ENCODE data around the gene ZDHHC11.
"Not testable (repeated sequence)": the region's sequence is repeated elsewhere in the genome, so short reads cannot be mapped to it uniquely, and the experiment has no call there.

ZDHHC11 gene

GRCh38 chr5:785181-785705 is 65.5 kb downstream of the ZDHHC11 start:
- peak overlapping the region; percentile 82 for H3K4me2 ChIP-seq (ENCODE audit: low read length)
- peak overlapping the region; percentile 97 for H2AFZ ChIP-seq (ENCODE audit: insufficient read depth, low read length, poor library complexity)
- DNase-seq; H3K14ac ChIP-seq (ENCODE audit: low read length); H3K18ac ChIP-seq (ENCODE audit: low read length); H4K91ac ChIP-seq (ENCODE audit: low read depth, low read length); H3K79me1 ChIP-seq (ENCODE audit: low read length); H3K27ac ChIP-seq (ENCODE audit: low read depth, low read length); H3K4ac ChIP-seq (ENCODE audit: low read depth, low read length); H3K36me3 ChIP-seq (ENCODE audit: control insufficient read depth in 1 of 2, insufficient read depth in 2 of 2, low read length in 2 of 2); H2BK5ac ChIP-seq (ENCODE audit: low read depth, low read length, poor library complexity); H2BK120ac ChIP-seq (ENCODE audit: insufficient read depth, low read length, poor library complexity); H3K4me1 ChIP-seq (ENCODE audit: control insufficient read depth in 1 of 2, insufficient read depth in 2 of 2, low read length in 2 of 2); H3K23ac ChIP-seq (ENCODE audit: low read length); H3K9ac ChIP-seq (ENCODE audit: low read length); H2BK12ac ChIP-seq (ENCODE audit: low read length); H3K9me3 ChIP-seq (ENCODE audit: insufficient read depth, low read depth, low read length); H4K12ac ChIP-seq (ENCODE audit: low read depth, low read length); H3K79me2 ChIP-seq (ENCODE audit: control insufficient read depth, insufficient read depth, low read length, poor library complexity); H2AK5ac ChIP-seq (ENCODE audit: low read length): not testable (repeated sequence)
- H3K4me3 ChIP-seq (ENCODE audit: low read depth, low read length): peak overlapping the region; percentile 69
- H4K8ac ChIP-seq (ENCODE audit: low read depth, low read length): peak overlapping the region; percentile 55
- H3K27me3 ChIP-seq (ENCODE audit: insufficient read depth, low read length): peaks cover 12% of the 10 kb centered on the region
- no CpG with 5 or more reads among the region's 43 CpGs for WGBS (ENCODE audit: extremely low coverage, insufficient coverage, insufficient read length)

- peak within 1 kb of the TSS; percentile 82 for H3K4me2 ChIP-seq (ENCODE audit: low read length)
- not testable (repeated sequence) for H2AK5ac ChIP-seq (ENCODE audit: low read length); H3K36me3 ChIP-seq (ENCODE audit: control insufficient read depth in 1 of 2, insufficient read depth in 2 of 2, low read length in 2 of 2); H3K18ac ChIP-seq (ENCODE audit: low read length); H2BK12ac ChIP-seq (ENCODE audit: low read length); H3K27ac ChIP-seq (ENCODE audit: low read depth, low read length); H3K4me1 ChIP-seq (ENCODE audit: control insufficient read depth in 1 of 2, insufficient read depth in 2 of 2, low read length in 2 of 2); H3K9me3 ChIP-seq (ENCODE audit: insufficient read depth, low read depth, low read length); H2BK5ac ChIP-seq (ENCODE audit: low read depth, low read length, poor library complexity); H3K9ac ChIP-seq (ENCODE audit: low read length); H3K79me1 ChIP-seq (ENCODE audit: low read length); H3K4ac ChIP-seq (ENCODE audit: low read depth, low read length); H3K79me2 ChIP-seq (ENCODE audit: control insufficient read depth, insufficient read depth, low read length, poor library complexity); H2BK120ac ChIP-seq (ENCODE audit: insufficient read depth, low read length, poor library complexity); H3K23ac ChIP-seq (ENCODE audit: low read length); H4K91ac ChIP-seq (ENCODE audit: low read depth, low read length)
- H2AFZ ChIP-seq (ENCODE audit: insufficient read depth, low read length, poor library complexity): peak within 1 kb of the TSS; percentile 97
- H4K8ac ChIP-seq (ENCODE audit: low read depth, low read length): peak within 1 kb of the TSS; percentile 55
- no CpG with 5 or more reads among the region's 101 CpGs for WGBS (ENCODE audit: extremely low coverage, insufficient coverage, insufficient read length)
- H3K4me3 ChIP-seq (ENCODE audit: low read depth, low read length): peak within 1 kb of the TSS; percentile 69
- H3K27me3 ChIP-seq (ENCODE audit: insufficient read depth, low read length): peaks cover 12% of the 10 kb centered on the region
- peak; percentile 53 to 96 for DNase-seq
- H3K14ac ChIP-seq (ENCODE audit: low read length): peak within 1 kb of the TSS; percentile 2
- H4K12ac ChIP-seq (ENCODE audit: low read depth, low read length): peak within 1 kb of the TSS; percentile 27
Observed at GRCh38 chr5:784428-785177, 66.2 kb downstream of the ZDHHC11 start, which contains the start of gene ZDHHC11B. Gene ZDHHC11B (minus strand): TSS chr5:784729. CDS start chr5:766919, 17,810 bp downstream.

GRCh38 chr5:783881-784427 is 66.8 kb downstream of the ZDHHC11 start:
- H3K27ac ChIP-seq (ENCODE audit: low read depth, low read length); H3K23ac ChIP-seq (ENCODE audit: low read length); H2BK12ac ChIP-seq (ENCODE audit: low read length); H2AK5ac ChIP-seq (ENCODE audit: low read length); H3K14ac ChIP-seq (ENCODE audit: low read length); H3K79me1 ChIP-seq (ENCODE audit: low read length); H4K12ac ChIP-seq (ENCODE audit: low read depth, low read length); H3K18ac ChIP-seq (ENCODE audit: low read length); H3K4ac ChIP-seq (ENCODE audit: low read depth, low read length); H3K4me1 ChIP-seq (ENCODE audit: control insufficient read depth in 1 of 2, insufficient read depth in 2 of 2, low read length in 2 of 2); H3K9me3 ChIP-seq (ENCODE audit: insufficient read depth, low read depth, low read length); H3K4me3 ChIP-seq (ENCODE audit: low read depth, low read length); H3K36me3 ChIP-seq (ENCODE audit: control insufficient read depth in 1 of 2, insufficient read depth in 2 of 2, low read length in 2 of 2); H4K91ac ChIP-seq (ENCODE audit: low read depth, low read length); H4K8ac ChIP-seq (ENCODE audit: low read depth, low read length); H2BK120ac ChIP-seq (ENCODE audit: insufficient read depth, low read length, poor library complexity); H3K9ac ChIP-seq (ENCODE audit: low read length); H2BK5ac ChIP-seq (ENCODE audit: low read depth, low read length, poor library complexity); H3K79me2 ChIP-seq (ENCODE audit: control insufficient read depth, insufficient read depth, low read length, poor library complexity): not testable (repeated sequence)
- H3K4me2 ChIP-seq (ENCODE audit: low read length): peak overlapping the region; percentile 75
- H2AFZ ChIP-seq (ENCODE audit: insufficient read depth, low read length, poor library complexity): peak overlapping the region; percentile 8
- no CpG with 5 or more reads among the region's 43 CpGs for WGBS (ENCODE audit: extremely low coverage, insufficient coverage, insufficient read length)
- peak; percentile 4 to 54 for DNase-seq
- H3K27me3 ChIP-seq (ENCODE audit: insufficient read depth, low read length): peaks cover 12% of the 10 kb centered on the region

GRCh38 chr5:783049-783802 is 67.6 kb downstream of the ZDHHC11 start:
- H3K23ac ChIP-seq (ENCODE audit: low read length); H3K9me3 ChIP-seq (ENCODE audit: insufficient read depth, low read depth, low read length); H3K4me2 ChIP-seq (ENCODE audit: low read length); H2AFZ ChIP-seq (ENCODE audit: insufficient read depth, low read length, poor library complexity); H3K4me1 ChIP-seq (ENCODE audit: control insufficient read depth in 1 of 2, insufficient read depth in 2 of 2, low read length in 2 of 2); H3K79me2 ChIP-seq (ENCODE audit: control insufficient read depth, insufficient read depth, low read length, poor library complexity); H3K79me1 ChIP-seq (ENCODE audit: low read length); H2BK120ac ChIP-seq (ENCODE audit: insufficient read depth, low read length, poor library complexity); H4K8ac ChIP-seq (ENCODE audit: low read depth, low read length); H3K4ac ChIP-seq (ENCODE audit: low read depth, low read length); H2AK5ac ChIP-seq (ENCODE audit: low read length); H4K12ac ChIP-seq (ENCODE audit: low read depth, low read length); H3K36me3 ChIP-seq (ENCODE audit: control insufficient read depth in 1 of 2, insufficient read depth in 2 of 2, low read length in 2 of 2); H3K18ac ChIP-seq (ENCODE audit: low read length); H2BK12ac ChIP-seq (ENCODE audit: low read length); DNase-seq; H3K27ac ChIP-seq (ENCODE audit: low read depth, low read length); H2BK5ac ChIP-seq (ENCODE audit: low read depth, low read length, poor library complexity); H3K14ac ChIP-seq (ENCODE audit: low read length); H3K9ac ChIP-seq (ENCODE audit: low read length); H4K91ac ChIP-seq (ENCODE audit: low read depth, low read length); H3K4me3 ChIP-seq (ENCODE audit: low read depth, low read length): not testable (repeated sequence)
- no CpG with 5 or more reads among the region's 31 CpGs for WGBS (ENCODE audit: extremely low coverage, insufficient coverage, insufficient read length)
- H3K27me3 ChIP-seq (ENCODE audit: insufficient read depth, low read length): peaks cover 12% of the 10 kb centered on the region
